Testis (tissue), 3 donors: Measurements from ENCODE around the gene RIN1. TPM values are rescaled to one million over a fixed set of nuclear protein-coding genes. Genes with fewer than 3 reads are reported as not detected.
A peak's percentile ranks its signal among the peaks of the same experiment; 100 is the strongest.

Source experiments
- DNase-seq: peaks from one replicate; pipeline ENCODE4 v3.0.0-alpha.2; 2019
- H3K27ac ChIP-seq, 2 donors: fragments of 200-600 bp; sonication (generic); one replicate each; pipeline ENCODE4 v1.5.1; 2019
- H3K27me3 ChIP-seq: fragments of 200-600 bp; sonication (generic); one replicate; pipeline ENCODE4 v1.5.1; 2019
- H3K36me3 ChIP-seq: fragments of 200-600 bp; sonication (generic); one replicate; pipeline ENCODE4 v1.5.1; 2017; ENCODE audit warnings: low read depth; ENCODE audit errors: missing control alignments
- H3K4me1 ChIP-seq: fragments of 200-600 bp; sonication (generic); one replicate; pipeline ENCODE4 v1.5.1; 2019
- H3K4me3 ChIP-seq, 2 donors: fragments of 200-600 bp; sonication (generic); one replicate each; pipeline ENCODE4 v1.5.1; 2017 to 2019
- H3K9me3 ChIP-seq: fragments of 200-600 bp; sonication (generic); one replicate; pipeline ENCODE4 v1.5.1; 2017
- CTCF ChIP-seq, 3 experiments: fragments of 450-650 bp in 2 of 3; fragments of 200-600 bp in 1 of 3; sonication (generic) in 1 of 3; IDR thresholded peaks; one replicate each; pipeline ENCODE4 v1.5.1; 2016 to 2019; ENCODE audit warnings: antibody characterized with exemption in 3 of 3, mild to moderate bottlenecking in 2 of 3, moderate library complexity in 1 of 3
- POLR2A ChIP-seq: fragments of 450-650 bp; IDR thresholded peaks from one replicate; pipeline ENCODE4 v1.6.1; 2017; ENCODE audit warnings: antibody characterized with exemption, mild to moderate bottlenecking, moderate library complexity
- WGBS, 2 donors: methylation state at CpG; one replicate each; pipeline ENCODE4 v1.1.5; 2018; 5-methylcytosine and 5-hydroxymethylcytosine counted together
- intact Hi-C: fragments of 100-400 bp; cut with DNase I; formaldehyde crosslinking; loops from one replicate; pipeline ENCODE4 v1.15.1; 2023; ENCODE audit warnings: low total_unique reads
- polyA plus RNA-seq: library from polyadenylated mRNA; stranded (reverse); fragments of 350-450 nt; fragmentation: Illumina TruSeq; extraction: RNeasy Lipid Tissue Mini Kit (QIAGEN cat#74804); gene quantifications from one replicate; pipeline ENCODE4 v1.2.3, GENCODE V29; 2014; ENCODE audit warnings: low read depth, low replicate concordance; ENCODE audit not compliant: insufficient read depth
- total RNA-seq, 2 donors: library from RNA; depleted of rRNA; stranded (reverse); fragments of >200 nt; gene quantifications; one replicate each; pipeline ENCODE4 v1.2.3, GENCODE V29; 2016

Gene RIN1
- total and polyA plus RNA-seq, 3 donors from 2014 or later: 4.7 to 8.5 (median 8.2) TPM

- Histone ChIP-seq H3K9me3 (no peaks in the 10 kb centered on the region), H3K4me3 (peak within 1 kb of the TSS; percentile 50 to 72), H3K27me3 (no peaks in the 10 kb centered on the region), H3K36me3 (no peaks in the 10 kb centered on the region), H3K27ac (no peak within 1 kb of the TSS), H3K4me1 (peaks cover 5% of the 10 kb centered on the region)
- 1 to 2% methylated on average over 25 to 34 of the region's 72 CpGs for WGBS, 2 donors
- TF ChIP-seq CTCF (IDR thresholded peaks at IDR 0.05) (no peak), POLR2A (no peak)
- intact Hi-C loops: no loop called here
- no peak for DNase-seq
Observed at GRCh38 chr11:66371627-66372415, 35.6 kb upstream of the RIN1 start, which contains the start of gene SLC29A2. TSS of gene SLC29A2 (minus strand) at chr11:66371760. CDS start at chr11:66371591, 169 bp downstream.

GRCh38 chr11:66369073-66369894 lies 33.0 kb upstream of the RIN1 start:
- intact Hi-C loops: no loop called here
- H3K4me1 ChIP-seq: peaks cover 5% of the 10 kb centered on the region
- TF ChIP-seq POLR2A: no peak
- TF ChIP-seq CTCF (IDR thresholded peaks at IDR 0.05): no peak
- H3K4me3 ChIP-seq: no peak overlapping the region
- no peaks in the 10 kb centered on the region for H3K27me3 ChIP-seq
- WGBS, 2 donors: 79 to 85% methylated on average over 18 to 25 of the region's 25 CpGs
- H3K36me3 ChIP-seq: no peaks in the 10 kb centered on the region
- DNase-seq: no peak
- no peaks in the 10 kb centered on the region for H3K9me3 ChIP-seq
- no peak overlapping the region for H3K27ac ChIP-seq

- H3K9me3 ChIP-seq: no peaks in the 10 kb centered on the region
- DNase-seq: no peak
- H3K36me3 ChIP-seq: no peaks in the 10 kb centered on the region
- no peak for TF ChIP-seq CTCF (IDR thresholded peaks at IDR 0.05)
- no peak for TF ChIP-seq POLR2A
- H3K4me3 ChIP-seq: no peak overlapping the region
- WGBS, 2 donors: 89% methylated on average over 6 of the region's 6 CpGs; no CpG with 5 or more reads in 1 of the 2 donors
- H3K27ac ChIP-seq: no peak overlapping the region
- H3K4me1 ChIP-seq: peaks cover 5% of the 10 kb centered on the region
- H3K27me3 ChIP-seq: no peaks in the 10 kb centered on the region
- intact Hi-C loops: no loop called here
Observed at GRCh38 chr11:66368484-66368883, 32.2 kb upstream of the RIN1 start.

- intact Hi-C loops: no loop called here
- 89 to 92% methylated on average over 8 to 15 of the region's 15 CpGs for WGBS, 2 donors
- no peak overlapping the region for H3K4me3 ChIP-seq
- H3K36me3 ChIP-seq: no peaks in the 10 kb centered on the region
- TF ChIP-seq POLR2A (no peak), CTCF (IDR thresholded peaks at IDR 0.05) (no peak)
- DNase-seq: no peak
- peaks cover 5% of the 10 kb centered on the region for H3K4me1 ChIP-seq
- no peaks in the 10 kb centered on the region for H3K9me3 ChIP-seq
- H3K27me3 ChIP-seq: no peaks in the 10 kb centered on the region
- H3K27ac ChIP-seq: no peak overlapping the region
Observed at GRCh38 chr11:66367561-66368312, 31.5 kb upstream of the RIN1 start.
